PFSK-1 (cell line): ENCODE measurements around the gene IL7R.

Source experiments
- FOXP2 ChIP-seq: optimal IDR thresholded peaks from 2 replicates; pipeline ENCODE3; 2011; ENCODE audit warnings: borderline replicate concordance, control low read depth, inconsistent platforms; ENCODE audit not compliant: insufficient read depth; ENCODE audit errors: extremely low read length, extremely low read depth
- POLR2AphosphoS5 ChIP-seq: IDR thresholded peaks from 2 replicates; pipeline ENCODE4 v1.6.1; 2012; ENCODE audit warnings: low read depth, mild to moderate bottlenecking, control low read depth, low read length, moderate library complexity
- SIN3A ChIP-seq: IDR thresholded peaks from 2 replicates; pipeline ENCODE4 v1.6.1; 2012; ENCODE audit warnings: mild to moderate bottlenecking, low read length, moderate library complexity, borderline replicate concordance; ENCODE audit not compliant: insufficient read depth
- TAF1 ChIP-seq: IDR thresholded peaks from 2 replicates; pipeline ENCODE4 v1.6.1; 2012; ENCODE audit warnings: low read length, control low read depth, borderline replicate concordance; ENCODE audit not compliant: insufficient read depth
- TF ChIP-seq, protein P1 (sequence below), 2 experiments: IDR thresholded peaks; 2 replicates each; pipeline versions ENCODE4 v1.6.1 to v1.8.0; 2011 to 2012; ENCODE audit warnings: low read depth in 2 of 2, low read length in 2 of 2, control low read depth in 1 of 2, inconsistent platforms in 1 of 2, mild to moderate bottlenecking in 1 of 2, moderate library complexity in 1 of 2; ENCODE audit not compliant: insufficient read depth in 1 of 2

Gene IL7R

GRCh38 chr5:35828082-35828598 lies 28.6 kb upstream of the IL7R start:
- no peak for TF ChIP-seq FOXP2
- TF ChIP-seq POLR2AphosphoS5 = no peak
- TF ChIP-seq, protein P1, sequence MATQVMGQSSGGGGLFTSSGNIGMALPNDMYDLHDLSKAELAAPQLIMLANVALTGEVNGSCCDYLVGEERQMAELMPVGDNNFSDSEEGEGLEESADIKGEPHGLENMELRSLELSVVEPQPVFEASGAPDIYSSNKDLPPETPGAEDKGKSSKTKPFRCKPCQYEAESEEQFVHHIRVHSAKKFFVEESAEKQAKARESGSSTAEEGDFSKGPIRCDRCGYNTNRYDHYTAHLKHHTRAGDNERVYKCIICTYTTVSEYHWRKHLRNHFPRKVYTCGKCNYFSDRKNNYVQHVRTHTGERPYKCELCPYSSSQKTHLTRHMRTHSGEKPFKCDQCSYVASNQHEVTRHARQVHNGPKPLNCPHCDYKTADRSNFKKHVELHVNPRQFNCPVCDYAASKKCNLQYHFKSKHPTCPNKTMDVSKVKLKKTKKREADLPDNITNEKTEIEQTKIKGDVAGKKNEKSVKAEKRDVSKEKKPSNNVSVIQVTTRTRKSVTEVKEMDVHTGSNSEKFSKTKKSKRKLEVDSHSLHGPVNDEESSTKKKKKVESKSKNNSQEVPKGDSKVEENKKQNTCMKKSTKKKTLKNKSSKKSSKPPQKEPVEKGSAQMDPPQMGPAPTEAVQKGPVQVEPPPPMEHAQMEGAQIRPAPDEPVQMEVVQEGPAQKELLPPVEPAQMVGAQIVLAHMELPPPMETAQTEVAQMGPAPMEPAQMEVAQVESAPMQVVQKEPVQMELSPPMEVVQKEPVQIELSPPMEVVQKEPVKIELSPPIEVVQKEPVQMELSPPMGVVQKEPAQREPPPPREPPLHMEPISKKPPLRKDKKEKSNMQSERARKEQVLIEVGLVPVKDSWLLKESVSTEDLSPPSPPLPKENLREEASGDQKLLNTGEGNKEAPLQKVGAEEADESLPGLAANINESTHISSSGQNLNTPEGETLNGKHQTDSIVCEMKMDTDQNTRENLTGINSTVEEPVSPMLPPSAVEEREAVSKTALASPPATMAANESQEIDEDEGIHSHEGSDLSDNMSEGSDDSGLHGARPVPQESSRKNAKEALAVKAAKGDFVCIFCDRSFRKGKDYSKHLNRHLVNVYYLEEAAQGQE (IDR thresholded peaks at IDR 0.05; ENCODE audit: insufficient read depth in 1 of 2, low read depth in 2 of 2, low read length in 2 of 2) = no peak
- no peak for TF ChIP-seq SIN3A
- TF ChIP-seq TAF1 = no peak

DNA sequence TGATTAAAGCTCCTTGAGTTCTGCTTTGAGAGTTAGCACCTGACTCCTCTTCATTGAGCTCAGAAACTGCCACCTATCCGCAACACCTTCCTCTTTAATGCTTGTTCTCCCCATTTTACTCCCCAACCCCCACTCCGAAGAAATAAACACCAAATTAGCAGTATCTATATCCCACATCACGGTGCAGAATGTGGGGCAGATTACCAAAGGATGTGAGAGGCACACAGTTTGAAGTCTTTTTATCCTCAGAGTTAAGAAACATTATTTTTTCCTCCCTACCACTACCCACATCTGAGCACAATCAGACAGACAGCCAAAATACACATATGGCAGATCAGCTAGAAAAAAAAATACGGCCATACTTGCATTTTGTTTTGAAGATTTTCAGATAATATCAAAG lies 26.1 kb upstream of the IL7R start:
- TF ChIP-seq, protein P1 (IDR thresholded peaks at IDR 0.05; ENCODE audit: insufficient read depth in 1 of 2, low read depth in 2 of 2, low read length in 2 of 2) = no peak
- no peak for TF ChIP-seq FOXP2
- TF ChIP-seq SIN3A = no peak
- no peak for TF ChIP-seq POLR2AphosphoS5
- no peak for TF ChIP-seq TAF1

- TF ChIP-seq FOXP2 (no peak), SIN3A (no peak), TAF1 (no peak), POLR2AphosphoS5 (no peak)
- TF ChIP-seq, protein P1 (IDR thresholded peaks at IDR 0.05; ENCODE audit: insufficient read depth in 1 of 2, low read depth in 2 of 2, low read length in 2 of 2) = no peak
Measured at GRCh38 chr5:35832762-35833161, 23.9 kb upstream of the IL7R start.

DNA sequence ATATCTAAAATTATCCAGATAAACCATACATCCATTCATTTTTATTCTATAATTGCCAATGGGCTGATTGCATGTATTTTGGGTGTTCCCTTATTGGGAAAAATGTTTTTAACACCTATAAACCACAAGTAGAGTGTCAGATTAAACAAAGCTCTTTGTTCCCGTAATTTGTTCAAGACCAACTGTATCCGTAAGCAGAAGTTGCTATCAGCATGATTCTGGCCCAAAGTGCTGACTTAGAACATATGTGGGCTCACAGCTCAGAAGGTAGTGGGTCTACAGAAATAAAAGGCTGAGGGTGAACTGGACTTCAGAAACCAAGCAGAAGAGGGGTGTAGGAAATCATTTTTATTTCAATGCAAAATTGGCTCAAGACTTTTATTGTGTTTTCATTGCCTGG lies 23.5 kb upstream of the IL7R start:
- TF ChIP-seq FOXP2 = no peak

DNA sequence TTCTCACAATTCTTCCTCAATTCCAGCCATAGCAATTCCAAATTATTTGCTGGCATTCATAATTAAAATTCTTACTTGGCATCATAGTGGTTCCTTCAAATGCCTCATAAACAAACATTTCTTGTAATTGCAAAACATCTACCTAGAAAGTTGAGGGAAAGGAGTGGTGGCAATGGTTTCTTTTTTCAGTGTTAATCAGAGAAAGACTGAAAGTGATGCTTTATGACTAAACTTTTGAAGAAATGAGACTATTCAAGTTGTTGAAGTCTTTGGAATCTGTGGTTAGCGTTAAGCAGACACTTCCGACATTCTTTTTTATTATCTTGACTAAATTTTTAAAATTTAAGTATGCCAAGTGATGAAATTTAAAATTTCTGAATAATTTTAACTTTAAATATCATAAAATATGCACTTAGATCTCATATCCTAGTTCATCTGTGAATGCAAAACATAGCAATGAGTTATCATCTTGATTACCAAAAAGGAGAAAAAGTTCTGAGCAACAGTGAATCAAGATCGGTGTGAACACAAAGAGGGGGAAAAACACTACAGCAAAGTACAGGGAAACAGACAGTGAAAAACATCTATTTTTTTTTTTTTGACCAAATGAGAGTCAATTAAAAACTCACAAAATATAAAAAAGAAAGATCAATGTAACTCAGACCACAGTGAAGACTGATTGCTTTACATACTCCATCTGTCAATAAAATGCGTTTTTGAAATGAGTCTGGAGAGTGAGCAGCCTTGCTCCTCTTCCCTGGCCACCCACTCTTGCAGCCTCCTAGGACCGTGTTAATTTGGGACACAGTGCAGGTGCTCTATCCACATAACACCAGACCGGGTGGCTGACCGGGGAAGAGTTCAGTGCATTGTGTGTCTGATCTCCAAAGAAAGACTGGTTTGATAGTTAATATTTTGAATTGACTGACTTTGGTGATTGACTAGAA lies 20.6 kb upstream of the IL7R start:
- no peak for TF ChIP-seq POLR2AphosphoS5
- no peak for TF ChIP-seq TAF1
- TF ChIP-seq, protein P1 (IDR thresholded peaks at IDR 0.05; ENCODE audit: insufficient read depth in 1 of 2, low read depth in 2 of 2, low read length in 2 of 2) = no peak
- TF ChIP-seq SIN3A = no peak
- TF ChIP-seq FOXP2 = no peak
